OCI-LY7 (cell line): ENCODE data around the gene KRCC1.

Experiments used
- CTCF ChIP-seq: fragments of 200-600 bp; sonication (generic); conservative IDR thresholded peaks from 2 replicates; pipeline ENCODE4 v1.5.1; 2014; ENCODE audit warnings: mild to moderate bottlenecking, antibody characterized with exemption, low read length, moderate library complexity, mixed read lengths
- EZH2phosphoT487 ChIP-seq: fragments of 200-600 bp; sonication (generic); IDR thresholded peaks from 2 replicates; pipeline ENCODE4 v1.6.1; 2018; ENCODE audit warnings: low read depth, borderline replicate concordance, mild to moderate bottlenecking, mixed run types, antibody characterized with exemption, low read length, moderate library complexity, mixed read lengths

DNA sequence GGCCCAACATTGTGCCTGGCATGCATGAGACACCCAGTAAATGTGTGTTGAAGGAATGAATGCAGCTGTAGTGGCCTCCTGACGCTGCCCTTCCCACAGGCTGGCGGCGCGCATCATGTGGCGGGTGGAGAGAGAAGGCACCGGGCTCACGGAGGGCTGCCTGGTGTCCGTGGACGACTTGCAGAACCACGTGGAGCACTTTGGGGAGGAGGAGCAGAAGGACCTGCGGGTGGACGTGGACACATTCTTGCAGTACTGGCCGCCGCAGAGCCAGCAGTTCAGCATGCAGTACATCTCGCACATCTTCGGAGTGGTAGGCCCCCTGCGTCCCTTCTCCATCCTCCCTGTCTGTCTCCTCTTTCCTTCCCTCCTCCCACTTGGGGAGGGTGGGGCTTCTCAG lies 32.2 kb upstream of the KRCC1 start:
- no peak for TF ChIP-seq EZH2phosphoT487
- no peak for TF ChIP-seq CTCF
